ENCODE measurements around the gene EFNA3. TPM values are rescaled to one million over a fixed set of nuclear protein-coding genes. Genes with fewer than 3 reads are reported as not detected.

EFNA3 gene
- total and polyA plus RNA-seq, 2 experiments from 2014 or later: 10.3 to 13.6 TPM

DNA sequence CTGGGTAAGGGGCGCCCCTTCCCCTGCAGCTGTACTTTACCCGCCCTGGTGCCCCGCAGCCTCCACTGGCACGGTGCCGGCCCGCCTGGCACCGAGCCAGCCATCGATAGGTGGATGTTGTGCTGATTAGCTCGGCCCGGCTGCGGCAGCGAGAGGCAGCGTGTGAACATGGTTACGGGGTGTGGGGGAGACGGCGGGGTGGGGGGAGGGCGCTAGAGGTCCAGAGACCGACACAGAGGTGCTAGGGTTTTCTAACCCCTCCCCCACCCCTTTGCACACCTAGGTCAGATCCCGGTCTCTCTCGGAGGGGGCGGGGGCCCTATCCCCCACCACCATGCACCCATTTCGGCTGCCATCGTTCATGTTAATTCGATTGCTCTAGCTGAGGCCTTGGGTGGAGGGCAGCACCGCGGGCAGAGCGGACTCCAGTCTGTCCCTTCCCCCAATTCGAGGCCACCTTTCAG is 8.4 kb upstream of the EFNA3 start:
- Histone ChIP-seq H3K36me3 (ENCODE audit: insufficient read depth) (no peaks in the 10 kb centered on the region), H3K4me2 (peak overlapping the region; percentile 100), H3K27ac (ENCODE audit: low read depth) (no peak overlapping the region)

More for the DNA sequence above, 8.4 kb upstream of the EFNA3 start:
- peaks cover 19% of the 10 kb centered on the region for H3F3A ChIP-seq (replicated peaks; ENCODE audit: low read depth)
- ATAC-seq (peak; percentile 3), DNase-seq (ENCODE audit: low spot score) (peak; percentile 38)
- peaks cover 21% of the 10 kb centered on the region for H3K4me1 ChIP-seq (ENCODE audit: insufficient read depth)
- peaks cover 30% of the 10 kb centered on the region for H3K27me3 ChIP-seq (ENCODE audit: insufficient read depth)
- Mint-ChIP-seq H3K9me3 (no peaks in the 10 kb centered on the region), H3K4me1 (peaks cover 41% of the 10 kb centered on the region), H3K27me3 (ENCODE audit: insufficient read depth, low read depth, poor library complexity) (peaks cover 23% of the 10 kb centered on the region), H3K4me3 (peak overlapping the region; percentile 71), H3K27ac (no peak overlapping the region), H3K36me3 (ENCODE audit: low read depth) (peaks cover 26% of the 10 kb centered on the region)
- TF ChIP-seq POLR2AphosphoS5 (IDR thresholded peaks at IDR 0.05; ENCODE audit: low read depth) (no peak), JUNB (IDR thresholded peaks at IDR 0.05; ENCODE audit: unreplicated experiment) (no peak), ZNF331 (CRISPR knock-in tag; IDR thresholded peaks at IDR 0.05; ENCODE audit: low read depth) (no peak), NANOG (IDR thresholded peaks at IDR 0.05; ENCODE audit: borderline replicate concordance) (no peak), EZH2 (IDR thresholded peaks at IDR 0.05; ENCODE audit: low read depth, unreplicated experiment) (no peak), STAT1 (IDR thresholded peaks at IDR 0.05; ENCODE audit: unreplicated experiment) (no peak), CREB1 (CRISPR knock-in tag; IDR thresholded peaks at IDR 0.05; ENCODE audit: low read depth) (no peak), EZH2phosphoT487 (IDR thresholded peaks at IDR 0.05; ENCODE audit: unreplicated experiment) (no peak), ZNF114 (CRISPR knock-in tag; IDR thresholded peaks at IDR 0.05) (no peak)
- TF ChIP-seq, protein P1, sequence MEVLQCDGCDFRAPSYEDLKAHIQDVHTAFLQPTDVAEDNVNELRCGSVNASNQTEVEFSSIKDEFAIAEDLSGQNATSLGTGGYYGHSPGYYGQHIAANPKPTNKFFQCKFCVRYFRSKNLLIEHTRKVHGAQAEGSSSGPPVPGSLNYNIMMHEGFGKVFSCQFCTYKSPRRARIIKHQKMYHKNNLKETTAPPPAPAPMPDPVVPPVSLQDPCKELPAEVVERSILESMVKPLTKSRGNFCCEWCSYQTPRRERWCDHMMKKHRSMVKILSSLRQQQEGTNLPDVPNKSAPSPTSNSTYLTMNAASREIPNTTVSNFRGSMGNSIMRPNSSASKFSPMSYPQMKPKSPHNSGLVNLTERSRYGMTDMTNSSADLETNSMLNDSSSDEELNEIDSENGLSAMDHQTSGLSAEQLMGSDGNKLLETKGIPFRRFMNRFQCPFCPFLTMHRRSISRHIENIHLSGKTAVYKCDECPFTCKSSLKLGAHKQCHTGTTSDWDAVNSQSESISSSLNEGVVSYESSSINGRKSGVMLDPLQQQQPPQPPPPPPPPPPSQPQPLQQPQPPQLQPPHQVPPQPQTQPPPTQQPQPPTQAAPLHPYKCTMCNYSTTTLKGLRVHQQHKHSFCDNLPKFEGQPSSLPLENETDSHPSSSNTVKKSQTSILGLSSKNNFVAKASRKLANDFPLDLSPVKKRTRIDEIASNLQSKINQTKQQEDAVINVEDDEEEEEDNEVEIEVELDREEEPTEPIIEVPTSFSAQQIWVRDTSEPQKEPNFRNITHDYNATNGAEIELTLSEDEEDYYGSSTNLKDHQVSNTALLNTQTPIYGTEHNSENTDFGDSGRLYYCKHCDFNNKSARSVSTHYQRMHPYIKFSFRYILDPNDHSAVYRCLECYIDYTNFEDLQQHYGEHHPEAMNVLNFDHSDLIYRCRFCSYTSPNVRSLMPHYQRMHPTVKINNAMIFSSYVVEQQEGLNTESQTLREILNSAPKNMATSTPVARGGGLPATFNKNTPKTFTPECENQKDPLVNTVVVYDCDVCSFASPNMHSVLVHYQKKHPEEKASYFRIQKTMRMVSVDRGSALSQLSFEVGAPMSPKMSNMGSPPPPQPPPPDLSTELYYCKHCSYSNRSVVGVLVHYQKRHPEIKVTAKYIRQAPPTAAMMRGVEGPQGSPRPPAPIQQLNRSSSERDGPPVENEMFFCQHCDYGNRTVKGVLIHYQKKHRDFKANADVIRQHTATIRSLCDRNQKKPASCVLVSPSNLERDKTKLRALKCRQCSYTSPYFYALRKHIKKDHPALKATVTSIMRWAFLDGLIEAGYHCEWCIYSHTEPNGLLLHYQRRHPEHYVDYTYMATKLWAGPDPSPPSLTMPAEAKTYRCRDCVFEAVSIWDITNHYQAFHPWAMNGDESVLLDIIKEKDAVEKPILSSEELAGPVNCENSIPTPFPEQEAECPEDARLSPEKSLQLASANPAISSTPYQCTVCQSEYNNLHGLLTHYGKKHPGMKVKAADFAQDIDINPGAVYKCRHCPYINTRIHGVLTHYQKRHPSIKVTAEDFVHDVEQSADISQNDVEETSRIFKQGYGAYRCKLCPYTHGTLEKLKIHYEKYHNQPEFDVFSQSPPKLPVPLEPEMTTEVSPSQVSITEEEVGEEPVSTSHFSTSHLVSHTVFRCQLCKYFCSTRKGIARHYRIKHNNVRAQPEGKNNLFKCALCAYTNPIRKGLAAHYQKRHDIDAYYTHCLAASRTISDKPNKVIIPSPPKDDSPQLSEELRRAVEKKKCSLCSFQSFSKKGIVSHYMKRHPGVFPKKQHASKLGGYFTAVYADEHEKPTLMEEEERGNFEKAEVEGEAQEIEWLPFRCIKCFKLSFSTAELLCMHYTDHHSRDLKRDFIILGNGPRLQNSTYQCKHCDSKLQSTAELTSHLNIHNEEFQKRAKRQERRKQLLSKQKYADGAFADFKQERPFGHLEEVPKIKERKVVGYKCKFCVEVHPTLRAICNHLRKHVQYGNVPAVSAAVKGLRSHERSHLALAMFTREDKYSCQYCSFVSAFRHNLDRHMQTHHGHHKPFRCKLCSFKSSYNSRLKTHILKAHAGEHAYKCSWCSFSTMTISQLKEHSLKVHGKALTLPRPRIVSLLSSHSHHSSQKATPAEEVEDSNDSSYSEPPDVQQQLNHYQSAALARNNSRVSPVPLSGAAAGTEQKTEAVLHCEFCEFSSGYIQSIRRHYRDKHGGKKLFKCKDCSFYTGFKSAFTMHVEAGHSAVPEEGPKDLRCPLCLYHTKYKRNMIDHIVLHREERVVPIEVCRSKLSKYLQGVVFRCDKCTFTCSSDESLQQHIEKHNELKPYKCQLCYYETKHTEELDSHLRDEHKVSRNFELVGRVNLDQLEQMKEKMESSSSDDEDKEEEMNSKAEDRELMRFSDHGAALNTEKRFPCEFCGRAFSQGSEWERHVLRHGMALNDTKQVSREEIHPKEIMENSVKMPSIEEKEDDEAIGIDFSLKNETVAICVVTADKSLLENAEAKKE (CRISPR knock-in tag; IDR thresholded peaks at IDR 0.05): no peak
- TF ChIP-seq, protein P2, sequence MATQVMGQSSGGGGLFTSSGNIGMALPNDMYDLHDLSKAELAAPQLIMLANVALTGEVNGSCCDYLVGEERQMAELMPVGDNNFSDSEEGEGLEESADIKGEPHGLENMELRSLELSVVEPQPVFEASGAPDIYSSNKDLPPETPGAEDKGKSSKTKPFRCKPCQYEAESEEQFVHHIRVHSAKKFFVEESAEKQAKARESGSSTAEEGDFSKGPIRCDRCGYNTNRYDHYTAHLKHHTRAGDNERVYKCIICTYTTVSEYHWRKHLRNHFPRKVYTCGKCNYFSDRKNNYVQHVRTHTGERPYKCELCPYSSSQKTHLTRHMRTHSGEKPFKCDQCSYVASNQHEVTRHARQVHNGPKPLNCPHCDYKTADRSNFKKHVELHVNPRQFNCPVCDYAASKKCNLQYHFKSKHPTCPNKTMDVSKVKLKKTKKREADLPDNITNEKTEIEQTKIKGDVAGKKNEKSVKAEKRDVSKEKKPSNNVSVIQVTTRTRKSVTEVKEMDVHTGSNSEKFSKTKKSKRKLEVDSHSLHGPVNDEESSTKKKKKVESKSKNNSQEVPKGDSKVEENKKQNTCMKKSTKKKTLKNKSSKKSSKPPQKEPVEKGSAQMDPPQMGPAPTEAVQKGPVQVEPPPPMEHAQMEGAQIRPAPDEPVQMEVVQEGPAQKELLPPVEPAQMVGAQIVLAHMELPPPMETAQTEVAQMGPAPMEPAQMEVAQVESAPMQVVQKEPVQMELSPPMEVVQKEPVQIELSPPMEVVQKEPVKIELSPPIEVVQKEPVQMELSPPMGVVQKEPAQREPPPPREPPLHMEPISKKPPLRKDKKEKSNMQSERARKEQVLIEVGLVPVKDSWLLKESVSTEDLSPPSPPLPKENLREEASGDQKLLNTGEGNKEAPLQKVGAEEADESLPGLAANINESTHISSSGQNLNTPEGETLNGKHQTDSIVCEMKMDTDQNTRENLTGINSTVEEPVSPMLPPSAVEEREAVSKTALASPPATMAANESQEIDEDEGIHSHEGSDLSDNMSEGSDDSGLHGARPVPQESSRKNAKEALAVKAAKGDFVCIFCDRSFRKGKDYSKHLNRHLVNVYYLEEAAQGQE (IDR thresholded peaks at IDR 0.05; ENCODE audit: unreplicated experiment): no peak
- TF ChIP-seq, protein P3, sequence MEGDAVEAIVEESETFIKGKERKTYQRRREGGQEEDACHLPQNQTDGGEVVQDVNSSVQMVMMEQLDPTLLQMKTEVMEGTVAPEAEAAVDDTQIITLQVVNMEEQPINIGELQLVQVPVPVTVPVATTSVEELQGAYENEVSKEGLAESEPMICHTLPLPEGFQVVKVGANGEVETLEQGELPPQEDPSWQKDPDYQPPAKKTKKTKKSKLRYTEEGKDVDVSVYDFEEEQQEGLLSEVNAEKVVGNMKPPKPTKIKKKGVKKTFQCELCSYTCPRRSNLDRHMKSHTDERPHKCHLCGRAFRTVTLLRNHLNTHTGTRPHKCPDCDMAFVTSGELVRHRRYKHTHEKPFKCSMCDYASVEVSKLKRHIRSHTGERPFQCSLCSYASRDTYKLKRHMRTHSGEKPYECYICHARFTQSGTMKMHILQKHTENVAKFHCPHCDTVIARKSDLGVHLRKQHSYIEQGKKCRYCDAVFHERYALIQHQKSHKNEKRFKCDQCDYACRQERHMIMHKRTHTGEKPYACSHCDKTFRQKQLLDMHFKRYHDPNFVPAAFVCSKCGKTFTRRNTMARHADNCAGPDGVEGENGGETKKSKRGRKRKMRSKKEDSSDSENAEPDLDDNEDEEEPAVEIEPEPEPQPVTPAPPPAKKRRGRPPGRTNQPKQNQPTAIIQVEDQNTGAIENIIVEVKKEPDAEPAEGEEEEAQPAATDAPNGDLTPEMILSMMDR (conservative IDR thresholded peaks at IDR 0.05; ENCODE audit: low read depth in 2 of 2): no peak
- TF ChIP-seq, protein P4, sequence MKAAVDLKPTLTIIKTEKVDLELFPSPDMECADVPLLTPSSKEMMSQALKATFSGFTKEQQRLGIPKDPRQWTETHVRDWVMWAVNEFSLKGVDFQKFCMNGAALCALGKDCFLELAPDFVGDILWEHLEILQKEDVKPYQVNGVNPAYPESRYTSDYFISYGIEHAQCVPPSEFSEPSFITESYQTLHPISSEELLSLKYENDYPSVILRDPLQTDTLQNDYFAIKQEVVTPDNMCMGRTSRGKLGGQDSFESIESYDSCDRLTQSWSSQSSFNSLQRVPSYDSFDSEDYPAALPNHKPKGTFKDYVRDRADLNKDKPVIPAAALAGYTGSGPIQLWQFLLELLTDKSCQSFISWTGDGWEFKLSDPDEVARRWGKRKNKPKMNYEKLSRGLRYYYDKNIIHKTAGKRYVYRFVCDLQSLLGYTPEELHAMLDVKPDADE (IDR thresholded peaks at IDR 0.05): no peak
- no peaks in the 10 kb centered on the region for H3K9me2 ChIP-seq (ENCODE audit: insufficient read depth)
- no peak overlapping the region for H2AFZ ChIP-seq
- H3K79me2 ChIP-seq (replicated peaks; ENCODE audit: insufficient read depth): peaks cover 2% of the 10 kb centered on the region; the same call in 1 of the 2 replicates
- H3K4me3 ChIP-seq: peak overlapping the region; percentile 66
- H4K20me1 ChIP-seq (replicated peaks; ENCODE audit: insufficient read depth): peaks cover 12% of the 10 kb centered on the region
